ENCODE data around the gene TPTE2. TPM values are rescaled to one million over a fixed set of nuclear protein-coding genes. Genes with fewer than 3 reads are reported as not detected.

Gene TPTE2
- polyA plus RNA-seq, 1 donor from 2014 or later, result 0.83 TPM

DNA sequence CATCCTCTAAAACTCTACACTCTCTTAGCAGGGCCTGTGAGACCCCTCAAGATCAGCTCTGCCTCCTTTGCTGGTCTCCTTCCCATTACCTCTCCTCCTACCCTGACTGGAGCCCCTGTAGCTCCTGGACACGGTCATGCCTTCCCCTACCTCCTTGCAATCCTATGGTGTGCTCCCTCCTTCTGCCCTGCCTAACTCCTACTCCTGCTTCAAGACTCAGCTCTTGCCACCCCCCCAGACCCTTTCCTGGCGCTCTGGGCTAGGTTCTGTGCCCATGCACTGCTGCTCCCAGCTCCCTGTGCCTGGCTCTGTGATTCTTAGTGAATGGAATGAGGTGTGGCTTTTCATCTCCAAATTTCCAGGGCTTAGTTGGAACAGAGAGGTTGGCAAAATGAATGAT is 28.0 kb upstream of the TPTE2 start:
- Histone ChIP-seq H3K9me3 (ENCODE audit: low read length) (no peaks in the 10 kb centered on the region), H3K4me2 (ENCODE audit: low read length) (no peak overlapping the region), H3K36me3 (ENCODE audit: insufficient read depth, low read length) (no peaks in the 10 kb centered on the region), H4K20me1 (ENCODE audit: insufficient read depth) (no peaks in the 10 kb centered on the region), H3K9ac (ENCODE audit: low read length) (no peak overlapping the region), H3K79me2 (replicated peaks; ENCODE audit: insufficient read depth, low read length) (no peaks in the 10 kb centered on the region), H3F3A (ENCODE audit: insufficient read depth, low read length, poor library complexity, severe bottlenecking) (no peaks in the 10 kb centered on the region), H3K4me3 (ENCODE audit: low read length) (no peak overlapping the region), H3K9me2 (ENCODE audit: insufficient read depth, low read length) (no peaks in the 10 kb centered on the region), H3K27ac (ENCODE audit: low read length) (no peak overlapping the region), H3K27me3 (ENCODE audit: insufficient read depth, low read depth, low read length) (no peaks in the 10 kb centered on the region), H2AFZ (ENCODE audit: low read depth, low read length) (no peak overlapping the region)
- TF ChIP-seq, protein P1, sequence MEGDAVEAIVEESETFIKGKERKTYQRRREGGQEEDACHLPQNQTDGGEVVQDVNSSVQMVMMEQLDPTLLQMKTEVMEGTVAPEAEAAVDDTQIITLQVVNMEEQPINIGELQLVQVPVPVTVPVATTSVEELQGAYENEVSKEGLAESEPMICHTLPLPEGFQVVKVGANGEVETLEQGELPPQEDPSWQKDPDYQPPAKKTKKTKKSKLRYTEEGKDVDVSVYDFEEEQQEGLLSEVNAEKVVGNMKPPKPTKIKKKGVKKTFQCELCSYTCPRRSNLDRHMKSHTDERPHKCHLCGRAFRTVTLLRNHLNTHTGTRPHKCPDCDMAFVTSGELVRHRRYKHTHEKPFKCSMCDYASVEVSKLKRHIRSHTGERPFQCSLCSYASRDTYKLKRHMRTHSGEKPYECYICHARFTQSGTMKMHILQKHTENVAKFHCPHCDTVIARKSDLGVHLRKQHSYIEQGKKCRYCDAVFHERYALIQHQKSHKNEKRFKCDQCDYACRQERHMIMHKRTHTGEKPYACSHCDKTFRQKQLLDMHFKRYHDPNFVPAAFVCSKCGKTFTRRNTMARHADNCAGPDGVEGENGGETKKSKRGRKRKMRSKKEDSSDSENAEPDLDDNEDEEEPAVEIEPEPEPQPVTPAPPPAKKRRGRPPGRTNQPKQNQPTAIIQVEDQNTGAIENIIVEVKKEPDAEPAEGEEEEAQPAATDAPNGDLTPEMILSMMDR (IDR thresholded peaks at IDR 0.05; ENCODE audit: poor library complexity, severe bottlenecking), result no peak
- no peak for TF ChIP-seq MXI1 (conservative IDR thresholded peaks at IDR 0.05; ENCODE audit: poor library complexity, severe bottlenecking)

DNA sequence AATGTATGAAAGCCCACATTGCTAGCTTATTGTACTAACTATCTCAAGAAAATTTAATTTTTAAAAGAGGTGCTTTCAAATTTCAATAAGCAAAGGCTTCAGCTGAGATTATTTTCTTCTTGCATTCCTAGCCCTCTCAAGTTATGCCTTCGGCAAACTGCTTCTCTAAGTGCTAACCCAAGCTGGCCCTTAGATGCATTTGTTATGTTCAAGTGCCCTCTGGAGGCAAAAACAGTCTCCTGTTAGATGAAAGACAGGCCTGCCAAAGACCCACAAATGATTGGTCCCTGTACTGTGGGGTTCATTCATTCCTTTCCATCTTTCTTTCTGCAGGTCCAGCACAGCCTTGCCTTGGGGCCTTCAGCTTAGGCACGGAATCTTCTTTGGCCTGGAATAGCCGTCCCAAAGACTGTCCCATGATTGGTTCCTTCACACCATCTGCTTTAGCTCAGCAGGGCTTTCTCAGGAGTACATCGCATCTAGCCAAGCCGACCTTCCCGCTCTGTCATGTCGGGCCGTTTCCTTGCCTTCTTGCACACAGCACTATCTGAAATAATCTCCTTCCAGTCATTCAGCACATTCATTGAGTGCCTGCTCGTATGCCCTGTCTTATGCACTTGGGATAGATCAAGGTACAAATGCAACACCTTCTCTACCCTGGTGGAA is 26.4 kb upstream of the TPTE2 start:
- Histone ChIP-seq H3K27me3 (ENCODE audit: insufficient read depth, low read depth, low read length) (no peaks in the 10 kb centered on the region), H3K4me2 (ENCODE audit: low read length) (no peak overlapping the region), H3K36me3 (ENCODE audit: insufficient read depth, low read length) (no peaks in the 10 kb centered on the region), H3K9ac (ENCODE audit: low read length) (no peak overlapping the region), H3K4me3 (ENCODE audit: low read length) (no peak overlapping the region), H3K9me2 (ENCODE audit: insufficient read depth, low read length) (no peaks in the 10 kb centered on the region), H3F3A (ENCODE audit: insufficient read depth, low read length, poor library complexity, severe bottlenecking) (no peaks in the 10 kb centered on the region), H4K20me1 (ENCODE audit: insufficient read depth) (no peaks in the 10 kb centered on the region), H3K79me2 (replicated peaks; ENCODE audit: insufficient read depth, low read length) (no peaks in the 10 kb centered on the region), H2AFZ (ENCODE audit: low read depth, low read length) (no peak overlapping the region), H3K27ac (ENCODE audit: low read length) (no peak overlapping the region), H3K9me3 (ENCODE audit: low read length) (no peaks in the 10 kb centered on the region)
- TF ChIP-seq, protein P1 (IDR thresholded peaks at IDR 0.05; ENCODE audit: poor library complexity, severe bottlenecking), result no peak
- TF ChIP-seq TAF1 (IDR thresholded peaks at IDR 0.05; ENCODE audit: low read depth) (no peak), MXI1 (conservative IDR thresholded peaks at IDR 0.05; ENCODE audit: poor library complexity, severe bottlenecking) (no peak), SMC3 (conservative IDR thresholded peaks at IDR 0.05; ENCODE audit: poor library complexity) (no peak), POLR2AphosphoS5 (IDR thresholded peaks at IDR 0.05) (no peak), EZH2 (IDR thresholded peaks at IDR 0.05; ENCODE audit: borderline replicate concordance, insufficient read depth, low read length, poor library complexity, severe bottlenecking) (no peak), RAD21 (conservative IDR thresholded peaks at IDR 0.05) (no peak), EP300 (conservative IDR thresholded peaks at IDR 0.05; ENCODE audit: poor library complexity, severe bottlenecking) (no peak)
- TF ChIP-seq, protein P2, sequence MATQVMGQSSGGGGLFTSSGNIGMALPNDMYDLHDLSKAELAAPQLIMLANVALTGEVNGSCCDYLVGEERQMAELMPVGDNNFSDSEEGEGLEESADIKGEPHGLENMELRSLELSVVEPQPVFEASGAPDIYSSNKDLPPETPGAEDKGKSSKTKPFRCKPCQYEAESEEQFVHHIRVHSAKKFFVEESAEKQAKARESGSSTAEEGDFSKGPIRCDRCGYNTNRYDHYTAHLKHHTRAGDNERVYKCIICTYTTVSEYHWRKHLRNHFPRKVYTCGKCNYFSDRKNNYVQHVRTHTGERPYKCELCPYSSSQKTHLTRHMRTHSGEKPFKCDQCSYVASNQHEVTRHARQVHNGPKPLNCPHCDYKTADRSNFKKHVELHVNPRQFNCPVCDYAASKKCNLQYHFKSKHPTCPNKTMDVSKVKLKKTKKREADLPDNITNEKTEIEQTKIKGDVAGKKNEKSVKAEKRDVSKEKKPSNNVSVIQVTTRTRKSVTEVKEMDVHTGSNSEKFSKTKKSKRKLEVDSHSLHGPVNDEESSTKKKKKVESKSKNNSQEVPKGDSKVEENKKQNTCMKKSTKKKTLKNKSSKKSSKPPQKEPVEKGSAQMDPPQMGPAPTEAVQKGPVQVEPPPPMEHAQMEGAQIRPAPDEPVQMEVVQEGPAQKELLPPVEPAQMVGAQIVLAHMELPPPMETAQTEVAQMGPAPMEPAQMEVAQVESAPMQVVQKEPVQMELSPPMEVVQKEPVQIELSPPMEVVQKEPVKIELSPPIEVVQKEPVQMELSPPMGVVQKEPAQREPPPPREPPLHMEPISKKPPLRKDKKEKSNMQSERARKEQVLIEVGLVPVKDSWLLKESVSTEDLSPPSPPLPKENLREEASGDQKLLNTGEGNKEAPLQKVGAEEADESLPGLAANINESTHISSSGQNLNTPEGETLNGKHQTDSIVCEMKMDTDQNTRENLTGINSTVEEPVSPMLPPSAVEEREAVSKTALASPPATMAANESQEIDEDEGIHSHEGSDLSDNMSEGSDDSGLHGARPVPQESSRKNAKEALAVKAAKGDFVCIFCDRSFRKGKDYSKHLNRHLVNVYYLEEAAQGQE (IDR thresholded peaks at IDR 0.05; ENCODE audit: borderline replicate concordance), result no peak
